Measurements from ENCODE around the gene MYL5.
"Not testable (repeated sequence)": the region's sequence is repeated elsewhere in the genome, so short reads cannot be mapped to it uniquely, and the experiment has no call there.

MYL5 gene

GRCh38 chr4:674172-675035 lies at the start of gene MYL5, which contains the start of gene ATP5ME:
TSS of gene MYL5 (plus strand) at chr4:674542. CDS start at chr4:678027, 3,485 bp downstream.
TSS of gene ATP5ME (minus strand) at chr4:674276. CDS start at chr4:674247, 29 bp downstream.
- peak; percentile 97 to 98 (median 98) for DNase-seq

GRCh38 chr4:624705-625590 lies 49.4 kb upstream of the MYL5 start, which contains the start of gene PDE6B:
TSS of gene PDE6B (plus strand) at chr4:625573. CDS start at chr4:625627, 54 bp downstream.
- DNase-seq, result no peak

- no peak for DNase-seq
These were observed 48.6 kb upstream of the MYL5 start for GRCh38 chr4:625631-626161.

GRCh38 chr4:626201-627091 lies 47.9 kb upstream of the MYL5 start:
- DNase-seq, result no peak

GRCh38 chr4:627347-628125 lies 46.8 kb upstream of the MYL5 start:
- DNase-seq, result no peak

GRCh38 chr4:628311-628741 lies 46.0 kb upstream of the MYL5 start:
- no peak for DNase-seq

GRCh38 chr4:628821-629635 lies 45.3 kb upstream of the MYL5 start:
- no peak for DNase-seq

- DNase-seq, result no peak
These were observed 44.8 kb upstream of the MYL5 start for GRCh38 chr4:629636-629914.

- no peak for DNase-seq
These were observed 44.3 kb upstream of the MYL5 start for GRCh38 chr4:629915-630641.

GRCh38 chr4:630656-631055 lies 43.7 kb upstream of the MYL5 start:
- no peak for DNase-seq

- no peak for DNase-seq
These were observed 42.0 kb upstream of the MYL5 start for GRCh38 chr4:632196-632790.

GRCh38 chr4:632926-633325 lies 41.4 kb upstream of the MYL5 start:
- no peak for DNase-seq

GRCh38 chr4:633406-633805 lies 40.9 kb upstream of the MYL5 start:
- DNase-seq, result no peak

- no peak for DNase-seq
These were observed 40.3 kb upstream of the MYL5 start for GRCh38 chr4:633976-634598.

GRCh38 chr4:634599-634985 lies 39.8 kb upstream of the MYL5 start:
- DNase-seq, result no peak

- DNase-seq, result not testable (repeated sequence)
These were observed 39.1 kb upstream of the MYL5 start for GRCh38 chr4:635066-635835.

- no peak for DNase-seq
These were observed 38.3 kb upstream of the MYL5 start for GRCh38 chr4:635851-636627.
